Measurements from ENCODE around the gene TBC1D24. TPM values are rescaled to one million over a fixed set of nuclear protein-coding genes. Genes with fewer than 3 reads are reported as not detected.

The TBC1D24 gene
- total and polyA plus RNA-seq, 9 of the 15 experiments (the other 6 are each of a cell fraction or from before 2014, with no cell fraction given): 1.7 to 22.6 (median 7.2) TPM

- TF ChIP-seq NRF1 (conservative IDR thresholded peaks at IDR 0.05 in 1 of 2, IDR thresholded peaks at IDR 0.05 in 1 of 2) (no peak; a peak in 1 of 4 replicates), SMAD4 (CRISPR knock-in tag; conservative IDR thresholded peaks at IDR 0.05) (0 out of 2 replicates have a peak, but pooled peaks have one; percentile 33), ZFX (CRISPR knock-in tag; IDR thresholded peaks at IDR 0.05) (peak; percentile 64), CREBBP (IDR thresholded peaks at IDR 0.05; ENCODE audit: low read depth, low read length) (no peak), FOS (IDR thresholded peaks at IDR 0.05; ENCODE audit: extremely low read depth, insufficient read length) (no peak), FOXA3 (CRISPR knock-in tag; conservative IDR thresholded peaks at IDR 0.05 in 1 of 2, IDR thresholded peaks at IDR 0.05 in 1 of 2) (no peak), NR2C2 (CRISPR knock-in tag; IDR thresholded peaks at IDR 0.05) (no peak), NR2C2 (tag; IDR thresholded peaks at IDR 0.05) (no peak), TAF1 (IDR thresholded peaks at IDR 0.05; ENCODE audit: control insufficient read depth, extremely low read depth, insufficient read depth, low read length, severe bottlenecking) (no peak), TCF7 (IDR thresholded peaks at IDR 0.05; ENCODE audit: borderline replicate concordance) (no peak), NKRF (IDR thresholded peaks at IDR 0.05; ENCODE audit: borderline replicate concordance) (no peak), TAF15 (IDR thresholded peaks at IDR 0.05; ENCODE audit: low read depth, low read length) (no peak), E2F3 (CRISPR knock-in tag; IDR thresholded peaks at IDR 0.05) (no peak), ZBTB34 (CRISPR knock-in tag; IDR thresholded peaks at IDR 0.05) (no peak), CXXC5 (CRISPR knock-in tag; IDR thresholded peaks at IDR 0.05) (no peak)
Observed at GRCh38 chr16:2500918-2501750, 26.2 kb downstream of the TBC1D24 start (continued).
